Sciatic nerve (tissue), 2 donors: ENCODE results near the gene OMG. TPM values are rescaled to one million over a fixed set of nuclear protein-coding genes. Genes with fewer than 3 reads are reported as not detected.
"Not testable (repeated sequence)": the region's sequence is repeated elsewhere in the genome, so short reads cannot be mapped to it uniquely, and the experiment has no call there.

Experiments used
- ATAC-seq: fragments of 200-7000 bp; cut with Tn5 transposase; one replicate; pipeline ENCODE4 v1.9.1; 2020; ENCODE audit warnings: mild to moderate bottlenecking, moderate library complexity
- DNase-seq: peaks from one replicate; pipeline ENCODE4 v3.0.0-alpha.2; 2020; ENCODE audit warnings: low spot score
- intact Hi-C: fragments of 100-400 bp; cut with DNase I; formaldehyde crosslinking; loops from one replicate; pipeline ENCODE4 v1.14.2; 2022
- total RNA-seq: library from RNA; stranded (reverse); fragmentation: NEBNext Ultra II Directional; extraction: Animal tissue kit (Norgen Biotek cat#: 25700); gene quantifications from one replicate; pipeline ENCODE4 v1.2.1, GENCODE V29; 2021
- donor health status: DM: no; HTN: no; CAD: no.
- donor health status: DM: no; HTN: no; CAD: no.

The OMG gene
- 0.94 TPM for total RNA-seq

DNA sequence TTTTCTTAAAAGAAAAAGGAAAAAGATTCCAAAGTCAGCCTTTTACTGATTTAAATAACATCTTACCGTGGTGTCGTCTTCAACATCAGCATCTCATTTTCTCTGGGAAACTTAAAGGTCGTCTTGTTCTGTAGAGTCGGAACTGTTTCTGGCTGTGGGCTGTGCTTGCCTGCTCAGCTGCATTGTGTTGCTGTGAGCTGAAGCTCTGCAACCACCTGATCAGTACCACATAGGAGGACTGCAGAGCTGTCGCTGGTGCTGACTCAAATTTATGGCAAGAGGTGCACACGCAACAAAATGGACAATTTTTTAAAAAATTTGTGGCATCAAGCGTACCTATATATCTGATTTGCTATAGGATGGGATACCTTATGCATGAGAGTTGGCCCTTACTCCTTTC is at the start of gene OMG:
Gene OMG (minus strand): TSS at position 150 of the 400 bp plus-strand sequence. CDS start 908 bp downstream, outside the sequence.
- ATAC-seq, result no peak
- intact Hi-C loops, result no loop called here
- no peak for DNase-seq

DNA sequence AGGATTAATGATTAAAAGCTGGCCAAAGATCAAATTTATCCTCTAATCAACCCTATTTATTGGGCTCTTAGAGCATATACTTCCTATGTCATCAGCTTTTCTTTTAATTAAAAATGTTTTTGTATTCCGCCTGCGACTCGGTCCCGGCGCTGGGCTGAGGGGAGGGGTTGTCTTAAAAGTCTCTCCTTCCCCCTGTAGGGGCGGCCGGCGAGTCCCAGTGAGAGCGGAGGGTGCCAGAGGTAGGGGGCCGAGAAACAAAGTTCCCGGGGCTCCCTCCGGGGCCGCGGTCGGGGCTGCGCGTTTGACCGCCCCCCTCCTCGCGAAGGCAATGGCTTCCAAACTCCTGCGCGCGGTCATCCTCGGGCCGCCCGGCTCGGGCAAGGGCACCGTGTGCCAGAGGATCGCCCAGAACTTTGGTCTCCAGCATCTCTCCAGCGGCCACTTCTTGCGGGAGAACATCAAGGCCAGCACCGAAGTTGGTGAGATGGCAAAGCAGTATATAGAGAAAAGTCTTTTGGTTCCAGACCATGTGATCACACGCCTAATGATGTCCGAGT is 48.2 kb upstream of the OMG start:
- DNase-seq, ATAC-seq, intact Hi-C loops: not testable (repeated sequence)

- intact Hi-C loops, result no loop called here
- DNase-seq, result no peak
- ATAC-seq, result no peak
These were observed 43.0 kb upstream of the OMG start for GRCh38 chr17:31339906-31340661.

- intact Hi-C loops, result no loop called here
- ATAC-seq (no peak), DNase-seq (no peak)
These were observed 32.2 kb upstream of the OMG start for GRCh38 chr17:31329221-31329620.

DNA sequence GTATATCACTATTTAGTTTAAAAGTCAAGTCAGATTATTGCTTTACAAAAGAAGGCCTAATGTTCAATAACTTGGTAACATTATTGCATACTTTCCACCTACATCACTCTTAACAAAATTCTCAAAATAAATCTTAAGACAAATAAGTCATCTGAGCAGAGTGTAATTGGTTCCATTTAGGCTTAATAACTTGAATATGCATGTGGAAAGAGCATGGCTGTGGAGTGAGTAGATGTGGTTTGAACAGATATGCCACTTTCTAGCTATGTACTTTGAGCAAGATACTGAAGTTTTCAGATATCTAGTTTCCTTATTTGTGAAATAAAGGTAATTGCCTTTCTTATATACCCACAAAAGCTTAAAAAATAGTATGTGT is 31.1 kb upstream of the OMG start:
- no peak for ATAC-seq
- intact Hi-C loops, result no loop called here
- no peak for DNase-seq

- no peak for ATAC-seq
- intact Hi-C loops, result no loop called here
- DNase-seq, result no peak
These were observed 30.6 kb upstream of the OMG start for GRCh38 chr17:31327534-31328159.

- ATAC-seq, result no peak
- intact Hi-C loops, result no loop called here
- no peak for DNase-seq
These were observed 26.5 kb upstream of the OMG start for GRCh38 chr17:31323551-31323950.

DNA sequence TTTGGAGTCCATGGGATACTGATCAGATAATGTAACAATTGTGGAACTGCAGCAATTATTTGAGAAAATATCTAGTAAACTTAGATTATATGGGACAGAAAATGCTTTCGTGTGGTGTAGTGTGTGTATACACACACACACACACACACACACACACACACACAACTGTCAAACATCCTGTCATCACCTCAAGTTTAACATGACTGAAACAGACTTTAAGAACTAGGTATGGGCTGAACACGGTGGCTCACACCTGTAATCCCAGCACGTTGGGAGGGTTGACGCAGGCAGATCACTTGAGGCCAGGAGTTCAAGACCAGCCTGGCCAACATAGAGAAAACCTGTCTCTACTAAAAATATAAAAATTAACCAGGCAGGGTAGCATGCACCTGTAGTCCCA is 24.9 kb upstream of the OMG start:
- intact Hi-C loops, result loop anchor here (2.0 kb wide), 1 partner anchor 53 kb away; no protein-coding TSS in a partner anchor
- no peak for DNase-seq
- ATAC-seq, result no peak

GRCh38 chr17:31321481-31321880 is 24.4 kb upstream of the OMG start, which contains the start of gene EVI2A:
Gene EVI2A, minus strand, starts transcription at chr17:31321622. Its CDS starts 2,609 bp downstream, at chr17:31319013.
- DNase-seq, result no peak
- ATAC-seq, result peak; percentile 73
- intact Hi-C loops, result loop anchor here (2.0 kb wide), 1 partner anchor 53 kb away; no protein-coding TSS in a partner anchor

DNA sequence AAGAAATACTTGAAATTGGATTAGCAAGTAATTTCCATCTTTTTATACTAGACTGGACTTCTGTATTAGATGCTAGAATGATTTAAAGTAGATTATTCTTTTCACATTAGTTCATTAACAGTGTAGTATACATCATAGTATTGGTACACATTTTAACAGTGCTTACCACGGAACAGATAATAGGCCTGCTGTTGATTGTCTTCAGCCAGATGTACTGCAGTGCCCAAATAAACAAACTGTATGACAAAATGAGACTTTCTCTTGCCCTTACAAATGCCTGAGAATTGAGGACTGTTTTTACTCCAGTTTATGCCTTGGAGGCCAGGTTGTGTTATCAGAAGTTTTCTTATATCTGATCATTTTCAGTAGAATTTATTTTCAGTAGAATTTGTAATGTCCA is 23.8 kb upstream of the OMG start:
- intact Hi-C loops, result loop anchor here (2.0 kb wide), 1 partner anchor 52 kb away; no protein-coding TSS in a partner anchor
- no peak for DNase-seq
- ATAC-seq, result peak; percentile 68

DNA sequence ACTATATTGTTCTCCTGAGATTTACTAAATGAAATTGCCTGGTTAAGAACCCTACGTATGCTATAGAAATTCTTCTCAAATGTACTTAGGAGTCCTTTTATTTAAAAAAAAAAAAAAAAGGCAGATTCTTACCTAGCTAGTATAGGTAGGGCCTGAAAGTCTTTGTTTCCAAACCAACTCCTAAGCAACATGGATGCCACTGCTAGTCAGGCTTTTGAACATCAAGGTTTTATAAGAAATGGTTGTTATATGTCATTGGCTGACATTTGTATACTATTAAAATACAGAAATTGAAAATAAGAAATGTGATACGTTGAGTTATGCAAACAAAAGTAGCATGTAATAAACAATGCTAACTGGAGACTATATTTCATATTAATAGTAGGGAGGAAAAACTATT is 23.2 kb upstream of the OMG start:
- DNase-seq, result no peak
- intact Hi-C loops, result loop anchor here (2.0 kb wide), 1 partner anchor 51 kb away; no protein-coding TSS in a partner anchor
- ATAC-seq, result no peak

DNA sequence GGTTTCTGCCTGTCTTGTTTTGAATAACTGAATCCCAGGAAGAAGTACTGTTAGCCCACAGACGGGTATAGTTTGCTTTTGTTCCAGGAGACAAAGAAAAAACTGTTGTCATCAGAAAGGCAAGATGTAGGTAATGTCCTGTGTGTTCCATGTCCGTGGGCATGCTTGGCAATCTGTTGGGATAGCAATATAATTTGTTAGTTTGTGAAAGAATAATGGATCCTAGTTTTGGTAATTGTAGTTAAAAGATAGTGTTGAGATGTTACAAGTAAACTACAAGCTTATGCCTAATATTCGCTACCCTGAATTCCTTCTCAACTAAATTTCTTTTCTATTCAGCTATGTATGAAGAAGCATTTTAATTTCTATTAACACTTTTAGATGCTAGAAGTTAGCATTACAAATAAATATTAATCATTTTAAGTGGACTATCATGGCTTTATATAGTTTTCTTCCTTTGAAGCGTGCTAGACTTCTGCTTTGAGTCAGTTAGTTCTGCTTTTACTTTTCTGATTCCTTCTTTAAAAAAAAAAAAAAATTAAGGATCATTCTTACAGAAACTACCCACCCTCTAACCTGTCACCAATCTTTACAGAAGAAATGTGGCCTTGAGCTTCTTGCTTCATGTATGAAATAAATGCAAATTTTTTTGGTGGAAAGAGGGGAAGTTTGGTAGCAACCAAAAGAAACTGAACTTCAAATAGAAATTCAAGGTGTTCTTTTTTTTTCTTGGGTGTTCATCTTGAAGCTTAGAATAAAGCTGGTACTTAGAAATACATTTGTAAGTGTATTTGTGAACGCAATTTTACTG is 22.0 kb upstream of the OMG start:
- intact Hi-C loops, result no loop called here
- ATAC-seq, result no peak
- no peak for DNase-seq

GRCh38 chr17:31318298-31318801 is 21.3 kb upstream of the OMG start:
- DNase-seq (peak; percentile 63), ATAC-seq (peak; percentile 87)
- intact Hi-C loops, result no loop called here

DNA sequence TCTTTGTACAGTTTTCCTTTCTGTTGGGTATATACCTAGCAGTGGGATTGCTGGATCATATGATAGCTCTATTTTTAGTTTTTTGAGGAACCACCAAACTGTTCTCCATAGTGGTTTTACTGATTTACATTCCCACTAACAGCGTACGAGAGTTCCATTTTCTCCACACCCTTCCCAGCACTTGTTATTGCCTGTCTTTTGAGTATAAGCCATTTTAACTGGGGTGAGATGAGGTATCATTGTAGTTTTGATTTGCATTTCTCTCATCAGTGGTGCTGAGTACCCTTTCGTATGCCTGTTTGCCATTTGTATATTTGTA is 17.7 kb upstream of the OMG start:
- DNase-seq (no peak), ATAC-seq (no peak)
- intact Hi-C loops, result no loop called here

- DNase-seq, result no peak
- intact Hi-C loops, result no loop called here
- ATAC-seq, result no peak
These were observed 17.1 kb upstream of the OMG start, which contains the start of gene EVI2B for GRCh38 chr17:31313982-31314781. Gene EVI2B, minus strand, starts transcription at chr17:31314054. Its CDS starts 8,445 bp downstream, at chr17:31305609.

- ATAC-seq, intact Hi-C loops, DNase-seq: not testable (repeated sequence)
These were observed 15.2 kb upstream of the OMG start for GRCh38 chr17:31312223-31312622.

DNA sequence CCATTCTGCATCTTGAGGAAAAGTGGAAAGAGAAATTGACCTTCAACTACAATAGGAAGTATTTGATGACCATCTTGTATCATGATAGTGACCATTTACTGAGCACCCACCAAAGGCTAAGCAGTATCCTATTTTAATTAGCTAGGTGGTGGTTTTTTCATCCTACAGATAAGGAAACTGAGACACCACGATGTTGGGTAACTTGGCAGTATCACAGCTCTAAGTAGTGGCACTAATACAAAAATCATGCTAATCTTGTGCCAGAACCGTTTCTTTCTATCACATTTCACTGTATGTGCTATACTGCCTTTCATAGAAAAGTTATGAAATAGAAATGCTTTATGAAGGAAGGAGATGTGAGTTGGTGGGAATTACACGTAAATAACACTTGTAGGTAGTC is 14.5 kb upstream of the OMG start:
- intact Hi-C loops, result no loop called here
- ATAC-seq (no peak), DNase-seq (no peak)

DNA sequence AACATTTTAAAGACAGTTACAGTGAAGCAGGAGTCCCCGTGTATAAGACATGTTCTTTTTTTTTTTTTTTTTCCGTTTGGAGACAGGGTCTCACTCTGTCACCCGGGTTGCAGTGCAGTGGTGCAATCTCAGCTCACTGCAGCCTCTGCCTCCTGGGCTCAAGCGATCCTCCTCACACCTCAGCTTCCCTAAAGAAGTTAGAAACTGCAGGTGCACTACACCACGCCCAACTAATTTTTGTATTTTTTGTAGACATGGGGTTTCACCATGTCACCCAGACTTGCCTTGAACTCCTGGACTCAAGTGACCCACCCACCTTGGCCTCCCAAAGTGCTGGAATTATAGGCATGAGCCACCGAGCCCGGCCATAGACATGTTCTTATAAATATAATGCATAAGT is 13.8 kb upstream of the OMG start:
- no peak for ATAC-seq
- no peak for DNase-seq
- intact Hi-C loops, result no loop called here
